C4-2B (cell line): ENCODE measurements around the gene PRSS37.
"Not testable (repeated sequence)": the region's sequence is repeated elsewhere in the genome, so short reads cannot be mapped to it uniquely, and the experiment has no call there.

Source experiments
- H3K27ac ChIP-seq: fragments of 450-650 bp; 2 replicates; pipeline ENCODE4 v1.5.1; 2017
- CTCF ChIP-seq: fragments of 450-650 bp; conservative IDR thresholded peaks from 2 replicates; pipeline ENCODE4 v1.5.1; 2017; ENCODE audit warnings: mild to moderate bottlenecking
- ZFX ChIP-seq: fragments of 450-650 bp; IDR thresholded peaks from 2 replicates; pipeline ENCODE4 v1.6.1; 2017

Gene PRSS37

DNA sequence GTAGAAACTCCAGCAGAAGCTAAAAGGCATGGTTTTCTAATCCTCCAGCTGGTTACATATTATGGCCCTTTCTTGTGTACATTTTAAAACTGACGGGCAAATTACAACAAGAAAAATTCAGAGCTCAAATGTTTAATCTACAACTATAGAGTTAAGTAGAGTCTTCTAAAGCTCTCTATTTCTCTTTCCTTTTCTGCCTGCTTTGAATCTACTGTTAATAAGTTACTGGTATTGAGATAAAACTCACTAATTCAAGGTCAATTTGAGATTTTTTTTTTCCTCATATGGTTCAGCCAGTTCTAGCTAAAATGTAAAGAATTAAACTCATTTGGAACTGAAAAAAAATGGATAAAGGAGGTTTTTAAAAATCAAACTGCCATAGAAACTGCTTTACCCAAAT, 1.6 kb upstream of the PRSS37 start:
- H3K27ac ChIP-seq = no peak overlapping the region
- TF ChIP-seq CTCF (no peak), ZFX (no peak)

- H3K27ac ChIP-seq = no peak overlapping the region
- TF ChIP-seq ZFX = no peak
- TF ChIP-seq CTCF = no peak
Observed at GRCh38 chr7:141840708-141841107, 577 bp downstream of the PRSS37 start.

GRCh38 chr7:141839256-141839655, 2.0 kb downstream of the PRSS37 start:
- TF ChIP-seq ZFX = no peak

DNA sequence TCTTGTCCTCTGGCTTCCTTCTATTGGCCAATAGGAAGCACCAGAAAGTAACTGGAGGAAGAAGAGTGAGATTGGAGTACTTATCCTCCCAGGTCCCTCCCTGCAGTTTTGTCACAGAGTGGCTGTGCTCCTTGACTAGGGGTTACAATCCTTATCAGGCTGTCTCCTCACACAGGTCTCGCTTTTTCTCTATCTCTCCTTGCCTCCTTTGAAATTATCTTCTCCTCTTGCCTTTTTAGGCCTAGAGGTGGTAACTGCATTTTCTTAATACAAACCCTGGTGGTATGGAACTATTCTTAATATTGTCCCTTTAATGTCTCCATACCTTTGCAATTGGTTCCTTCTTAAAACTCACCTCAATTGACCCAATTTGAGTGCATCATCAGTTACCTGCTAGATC, 2.7 kb downstream of the PRSS37 start:
- TF ChIP-seq ZFX (no peak), CTCF (no peak)
- no peak overlapping the region for H3K27ac ChIP-seq

More at GRCh38 chr7:141839256-141839655, 2.0 kb downstream of the PRSS37 start:
- H3K27ac ChIP-seq = no peak overlapping the region

- TF ChIP-seq ZFX = no peak
- no peak for TF ChIP-seq CTCF
Observed at GRCh38 chr7:141837683-141838082, 3.6 kb downstream of the PRSS37 start.

DNA sequence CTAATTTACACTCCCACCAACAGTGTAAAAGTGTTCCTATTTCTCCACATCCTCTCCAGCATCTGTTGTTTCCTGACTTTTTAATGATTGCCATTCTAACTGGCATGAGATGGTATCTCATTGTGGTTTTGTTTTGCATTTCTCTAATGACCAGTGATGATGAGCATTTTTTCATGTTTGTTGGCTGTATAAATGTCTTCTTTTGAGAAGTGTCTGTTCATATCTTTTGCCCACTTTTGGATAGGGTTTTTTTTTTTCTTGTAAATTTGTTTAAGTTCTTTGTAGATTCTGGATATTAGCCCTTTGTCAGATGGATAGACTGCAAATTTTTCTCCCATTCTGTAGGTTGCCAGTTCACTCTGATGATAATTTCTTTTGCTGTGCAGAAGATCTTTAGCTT, 18.9 kb downstream of the PRSS37 start:
- not testable (repeated sequence) for H3K27ac ChIP-seq

More at GRCh38 chr7:141837683-141838082, 3.6 kb downstream of the PRSS37 start:
- H3K27ac ChIP-seq = no peak overlapping the region

DNA sequence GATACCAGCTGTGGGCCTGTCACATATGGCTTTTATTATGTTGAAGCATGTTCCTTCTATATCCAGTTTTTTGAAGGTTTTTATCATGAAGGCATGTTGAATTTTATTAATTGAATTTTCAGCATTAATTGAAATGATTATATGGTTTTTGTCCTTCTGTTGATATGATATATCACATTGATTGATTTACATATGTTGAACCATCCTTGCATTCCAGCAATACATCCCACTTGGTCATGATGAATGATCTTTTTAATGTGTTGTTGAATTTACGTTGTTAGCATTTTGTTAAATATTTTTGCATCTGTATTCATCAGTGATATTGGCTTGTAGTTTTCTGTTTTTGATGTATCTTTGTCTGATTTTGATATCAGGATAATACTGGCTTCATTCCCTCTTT, 21.2 kb downstream of the PRSS37 start:
- no peak for TF ChIP-seq CTCF
- TF ChIP-seq ZFX = no peak
- H3K27ac ChIP-seq = no peak overlapping the region

GRCh38 chr7:141792526-141792925, 48.8 kb downstream of the PRSS37 start:
- no peak overlapping the region for H3K27ac ChIP-seq
- TF ChIP-seq CTCF (no peak), ZFX (no peak)

DNA sequence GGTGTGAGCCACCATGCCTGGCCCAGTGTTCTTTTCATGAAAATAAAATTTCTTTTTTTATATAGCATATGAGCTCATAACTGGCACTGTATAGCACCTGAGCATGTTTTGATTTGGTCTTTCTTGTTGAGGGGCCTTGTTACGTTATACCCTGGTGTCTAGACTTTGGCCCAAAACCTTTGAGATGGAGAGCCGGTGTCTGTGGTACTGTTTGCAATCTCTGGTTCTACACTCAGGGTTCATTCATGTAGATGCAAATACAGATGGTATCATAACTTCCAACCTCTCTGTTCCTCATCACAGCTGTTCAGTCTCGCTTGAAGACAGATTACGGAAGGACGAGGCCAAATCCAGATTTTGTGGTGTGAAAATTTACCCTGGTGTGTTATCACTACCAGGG, 51.4 kb downstream of the PRSS37 start, which contains the start of gene TAS2R5:
TAS2R5 (plus strand) TSS at position 301 of the 400 bp plus-strand sequence. CDS start 145 bp downstream, outside the sequence.
- no peak for TF ChIP-seq ZFX
- no peak for TF ChIP-seq CTCF
- no peak within 1 kb of the TSS for H3K27ac ChIP-seq
